Measurements from ENCODE around the gene PANK2. TPM values are rescaled to one million over a fixed set of nuclear protein-coding genes. Genes with fewer than 3 reads are reported as not detected.
"Not testable (repeated sequence)": the region's sequence is repeated elsewhere in the genome, so short reads cannot be mapped to it uniquely, and the experiment has no call there.

The PANK2 gene
- total RNA-seq, 1 donor from 2014 or later: 16.4 TPM

GRCh38 chr20:3935956-3936340 lies 46.8 kb downstream of the PANK2 start:
- Histone ChIP-seq H3K27ac (replicated peaks) (peak overlapping the region; percentile 81), H3K36me3 (peaks cover 16% of the 10 kb centered on the region), H3K4me1 (peaks cover 51% of the 10 kb centered on the region), H3K27me3 (ENCODE audit: low read depth) (no peaks in the 10 kb centered on the region), H3K4me3 (no peak overlapping the region), H3K9me3 (replicated peaks) (peaks cover 4% of the 10 kb centered on the region)
- no peak for TF ChIP-seq CTCF (IDR thresholded peaks at IDR 0.05; ENCODE audit: borderline replicate concordance)
- intact Hi-C loops (cut with micrococcal nuclease): no loop called here
- no peak for DNase-seq

DNA sequence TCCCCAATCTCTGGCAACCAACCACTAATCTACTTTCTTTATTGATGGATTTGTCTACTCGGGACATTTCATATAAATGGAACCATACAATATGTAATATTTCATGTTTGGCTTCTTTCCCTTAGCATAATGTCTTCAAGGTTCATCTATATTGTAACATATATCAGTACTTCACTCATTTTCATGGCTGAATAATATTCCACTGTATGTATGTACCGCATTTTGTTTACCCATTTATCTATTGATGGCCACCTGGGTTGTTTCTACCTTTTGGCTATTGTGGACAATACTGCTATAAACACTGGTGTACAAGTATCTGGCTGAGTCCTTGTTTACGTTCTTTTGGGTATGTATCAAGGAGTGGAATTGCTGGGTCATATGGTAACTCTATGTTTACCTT lies 48.4 kb downstream of the PANK2 start:
- peaks cover 34% of the 10 kb centered on the region for H3K4me1 ChIP-seq
- TF ChIP-seq CTCF (IDR thresholded peaks at IDR 0.05; ENCODE audit: borderline replicate concordance): no peak
- peaks cover 4% of the 10 kb centered on the region for H3K9me3 ChIP-seq (replicated peaks)
- DNase-seq: no peak
- H3K27me3 ChIP-seq (ENCODE audit: low read depth): no peaks in the 10 kb centered on the region
- no peak overlapping the region for H3K4me3 ChIP-seq
- H3K27ac ChIP-seq (replicated peaks): no peak overlapping the region
- peaks cover 16% of the 10 kb centered on the region for H3K36me3 ChIP-seq
- intact Hi-C loops (cut with micrococcal nuclease): no loop called here

DNA sequence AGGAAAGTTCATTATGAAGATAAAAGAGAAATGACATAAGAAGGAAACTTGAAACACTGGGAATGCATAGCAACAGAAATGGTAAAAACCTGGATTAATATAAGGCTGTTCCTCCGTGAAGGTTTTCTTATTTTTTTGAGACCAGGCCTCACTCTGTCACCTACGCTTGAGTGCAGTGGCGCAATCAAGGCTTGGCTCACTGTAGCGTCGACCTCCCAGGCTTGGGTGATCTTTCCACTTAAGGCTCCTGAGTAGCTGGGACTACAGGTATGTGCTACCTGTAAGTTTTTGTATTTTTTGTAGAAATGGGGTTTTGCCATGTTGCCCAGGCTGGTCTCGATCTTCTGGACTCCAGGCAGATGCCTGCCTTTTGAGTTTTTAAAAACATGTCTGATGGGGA lies 51.7 kb downstream of the PANK2 start:
- intact Hi-C loops (cut with micrococcal nuclease): no loop called here
- no peak for DNase-seq
- H3K27me3 ChIP-seq (ENCODE audit: low read depth): no peaks in the 10 kb centered on the region
- H3K36me3 ChIP-seq: peaks cover 16% of the 10 kb centered on the region
- H3K27ac ChIP-seq (replicated peaks): no peak overlapping the region
- peaks cover 4% of the 10 kb centered on the region for H3K9me3 ChIP-seq (replicated peaks)
- no peak for TF ChIP-seq CTCF (IDR thresholded peaks at IDR 0.05; ENCODE audit: borderline replicate concordance)
- no peak overlapping the region for H3K4me3 ChIP-seq
- peaks cover 2% of the 10 kb centered on the region for H3K4me1 ChIP-seq

GRCh38 chr20:3946666-3947065 lies 57.5 kb downstream of the PANK2 start:
- H3K9me3 ChIP-seq (replicated peaks); H3K4me3 ChIP-seq; DNase-seq; H3K36me3 ChIP-seq; H3K4me1 ChIP-seq; H3K27me3 ChIP-seq (ENCODE audit: low read depth); H3K27ac ChIP-seq (replicated peaks); intact Hi-C loops (cut with micrococcal nuclease): not testable (repeated sequence)

DNA sequence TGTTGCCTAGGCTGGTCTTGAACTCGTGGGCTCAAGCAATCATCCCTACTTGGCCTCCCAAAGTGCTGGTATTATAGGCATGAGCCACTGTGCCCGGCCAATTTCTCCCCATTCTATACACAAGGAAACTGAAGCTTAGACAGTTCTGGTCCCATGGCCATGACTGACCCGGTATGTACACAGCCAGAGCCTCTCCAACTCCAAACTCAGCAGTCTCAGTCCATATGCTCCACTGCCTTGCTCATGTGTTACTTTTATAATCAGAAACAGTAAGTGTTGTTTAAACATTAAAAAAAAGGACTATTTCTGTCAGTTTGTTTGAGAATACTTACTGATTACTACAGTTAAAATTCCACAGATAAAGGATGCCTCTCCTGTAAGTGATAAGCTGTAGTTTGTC lies 75.5 kb downstream of the PANK2 start:
- Histone ChIP-seq H3K27ac (replicated peaks) (no peak overlapping the region), H3K27me3 (ENCODE audit: low read depth) (no peaks in the 10 kb centered on the region), H3K36me3 (no peaks in the 10 kb centered on the region), H3K4me1 (no peaks in the 10 kb centered on the region), H3K9me3 (replicated peaks) (no peaks in the 10 kb centered on the region), H3K4me3 (no peak overlapping the region)
- DNase-seq: no peak
- intact Hi-C loops (cut with micrococcal nuclease): no loop called here
- no peak for TF ChIP-seq CTCF (IDR thresholded peaks at IDR 0.05; ENCODE audit: borderline replicate concordance)

DNA sequence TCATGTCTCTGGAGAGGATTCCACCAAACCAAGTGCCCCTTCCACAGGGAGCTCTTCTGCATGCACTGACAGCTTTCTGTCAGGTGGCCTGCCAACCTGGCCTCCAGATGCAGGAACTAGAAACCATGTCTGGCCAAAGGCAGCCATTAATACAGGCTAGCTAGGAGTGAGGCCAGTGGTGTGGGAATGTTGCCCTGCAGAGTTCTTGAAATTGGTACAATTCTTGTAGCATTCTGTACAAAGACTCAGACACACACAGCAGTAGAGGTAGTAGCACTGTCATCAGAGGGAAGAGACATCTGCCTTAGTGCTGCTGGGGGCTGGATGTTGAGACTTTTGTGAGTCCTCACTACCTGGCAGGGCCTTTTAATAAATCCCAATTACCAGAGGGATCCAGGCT lies 77.4 kb downstream of the PANK2 start:
- H3K27ac ChIP-seq (replicated peaks): no peak overlapping the region
- no peak for DNase-seq
- no peaks in the 10 kb centered on the region for H3K27me3 ChIP-seq (ENCODE audit: low read depth)

More for the DNA sequence above, 77.4 kb downstream of the PANK2 start:
- H3K4me3 ChIP-seq: no peak overlapping the region
- no peak for TF ChIP-seq CTCF (IDR thresholded peaks at IDR 0.05; ENCODE audit: borderline replicate concordance)
- intact Hi-C loops (cut with micrococcal nuclease): no loop called here
- no peaks in the 10 kb centered on the region for H3K36me3 ChIP-seq
- no peaks in the 10 kb centered on the region for H3K9me3 ChIP-seq (replicated peaks)
- no peaks in the 10 kb centered on the region for H3K4me1 ChIP-seq
